HL-60 (cell line): Measurements from ENCODE around the gene STX2.

Experiments
- CTCF ChIP-seq: IDR thresholded peaks from one replicate; pipeline ENCODE4 v1.5.1; 2011; ENCODE audit warnings: low read length, control low read depth, inconsistent platforms; ENCODE audit not compliant: insufficient read depth
- GABPA ChIP-seq: IDR thresholded peaks from 2 replicates; pipeline ENCODE4 v1.6.1; 2012; ENCODE audit warnings: low read depth
- POLR2AphosphoS5 ChIP-seq: IDR thresholded peaks from 2 replicates; pipeline ENCODE4 v1.6.1; 2012; ENCODE audit warnings: low read depth
- REST ChIP-seq: IDR thresholded peaks from 2 replicates; pipeline ENCODE4 v1.6.1; 2012; ENCODE audit warnings: low read depth; ENCODE audit not compliant: insufficient replicate concordance

GRCh38 chr12:130804216-130804615 lies 34.8 kb downstream of the STX2 start:
- TF ChIP-seq CTCF (no peak), GABPA (no peak), POLR2AphosphoS5 (no peak), REST (no peak)
